Measurements from ENCODE around the gene COMMD9.

The COMMD9 gene

GRCh38 chr11:36254713-36255112 is 34.5 kb downstream of the COMMD9 start:
- peaks cover 6% of the 10 kb centered on the region for H3K4me1 ChIP-seq (ENCODE audit: control insufficient read depth, insufficient read depth, low read length, poor library complexity, severe bottlenecking)
- peaks cover 9% of the 10 kb centered on the region for H3K9me3 ChIP-seq (ENCODE audit: control insufficient read depth, low read length)
- no peak overlapping the region for H3K4me3 ChIP-seq (ENCODE audit: extremely low read depth, insufficient read depth, low read length, poor library complexity, severe bottlenecking)
- no peak overlapping the region for H3K27ac ChIP-seq (ENCODE audit: low read depth, low read length, severe bottlenecking)
- WGBS, 2 experiments (ENCODE audit: insufficient coverage in 2 of 2) = 83 to 100% methylated on average over 1 of the region's 1 CpG
- H3K36me3 ChIP-seq (ENCODE audit: control insufficient read depth, insufficient read depth, low read length) = no peaks in the 10 kb centered on the region

- Histone ChIP-seq H3K9me3 (ENCODE audit: control insufficient read depth, low read length) (peaks cover 9% of the 10 kb centered on the region), H3K36me3 (ENCODE audit: control insufficient read depth, insufficient read depth, low read length) (no peaks in the 10 kb centered on the region), H3K27ac (ENCODE audit: low read depth, low read length, severe bottlenecking) (no peak overlapping the region), H3K4me3 (ENCODE audit: extremely low read depth, insufficient read depth, low read length, poor library complexity, severe bottlenecking) (no peak overlapping the region), H3K4me1 (ENCODE audit: control insufficient read depth, insufficient read depth, low read length, poor library complexity, severe bottlenecking) (peaks cover 8% of the 10 kb centered on the region)
- WGBS, 2 experiments (ENCODE audit: insufficient coverage in 2 of 2) = 63 to 68% methylated on average over 4 to 5 of the region's 5 CpGs
These were observed 36.0 kb downstream of the COMMD9 start for GRCh38 chr11:36253238-36253637.

GRCh38 chr11:36251823-36252222 is 37.4 kb downstream of the COMMD9 start:
- Histone ChIP-seq H3K9me3 (ENCODE audit: control insufficient read depth, low read length) (peaks cover 9% of the 10 kb centered on the region), H3K4me3 (ENCODE audit: extremely low read depth, insufficient read depth, low read length, poor library complexity, severe bottlenecking) (no peak overlapping the region), H3K27ac (ENCODE audit: low read depth, low read length, severe bottlenecking) (no peak overlapping the region), H3K4me1 (ENCODE audit: control insufficient read depth, insufficient read depth, low read length, poor library complexity, severe bottlenecking) (peaks cover 8% of the 10 kb centered on the region), H3K36me3 (ENCODE audit: control insufficient read depth, insufficient read depth, low read length) (no peaks in the 10 kb centered on the region)
- 55% methylated on average over 2 of the region's 2 CpGs; no CpG with 5 or more reads in 1 of the 2 experiments for WGBS, 2 experiments (ENCODE audit: insufficient coverage in 2 of 2)

GRCh38 chr11:36249246-36249645 is 40.0 kb downstream of the COMMD9 start:
- Histone ChIP-seq H3K4me1 (ENCODE audit: control insufficient read depth, insufficient read depth, low read length, poor library complexity, severe bottlenecking) (peaks cover 8% of the 10 kb centered on the region), H3K27ac (ENCODE audit: low read depth, low read length, severe bottlenecking) (peak overlapping the region; percentile 1)
- WGBS, 2 experiments (ENCODE audit: insufficient coverage in 2 of 2) = no CpG with 5 or more reads among the region's 2 CpGs

GRCh38 chr11:36248436-36248835 is 40.8 kb downstream of the COMMD9 start:
- Histone ChIP-seq H3K4me3 (ENCODE audit: extremely low read depth, insufficient read depth, low read length, poor library complexity, severe bottlenecking) (no peak overlapping the region), H3K9me3 (ENCODE audit: control insufficient read depth, low read length) (peaks cover 9% of the 10 kb centered on the region), H3K36me3 (ENCODE audit: control insufficient read depth, insufficient read depth, low read length) (no peaks in the 10 kb centered on the region), H3K27ac (ENCODE audit: low read depth, low read length, severe bottlenecking) (no peak overlapping the region), H3K4me1 (ENCODE audit: control insufficient read depth, insufficient read depth, low read length, poor library complexity, severe bottlenecking) (peaks cover 8% of the 10 kb centered on the region)
- 81 to 100% methylated on average over 1 to 2 of the region's 4 CpGs for WGBS, 2 experiments (ENCODE audit: insufficient coverage in 2 of 2)

More at GRCh38 chr11:36249246-36249645, 40.0 kb downstream of the COMMD9 start:
- no peaks in the 10 kb centered on the region for H3K36me3 ChIP-seq (ENCODE audit: control insufficient read depth, insufficient read depth, low read length)
- H3K9me3 ChIP-seq (ENCODE audit: control insufficient read depth, low read length) = peaks cover 9% of the 10 kb centered on the region
- no peak overlapping the region for H3K4me3 ChIP-seq (ENCODE audit: extremely low read depth, insufficient read depth, low read length, poor library complexity, severe bottlenecking)

GRCh38 chr11:36247493-36247892 is 41.7 kb downstream of the COMMD9 start:
- Histone ChIP-seq H3K4me1 (ENCODE audit: control insufficient read depth, insufficient read depth, low read length, poor library complexity, severe bottlenecking) (peaks cover 8% of the 10 kb centered on the region), H3K9me3 (ENCODE audit: control insufficient read depth, low read length) (peaks cover 9% of the 10 kb centered on the region), H3K27ac (ENCODE audit: low read depth, low read length, severe bottlenecking) (no peak overlapping the region), H3K4me3 (ENCODE audit: extremely low read depth, insufficient read depth, low read length, poor library complexity, severe bottlenecking) (no peak overlapping the region), H3K36me3 (ENCODE audit: control insufficient read depth, insufficient read depth, low read length) (no peaks in the 10 kb centered on the region)
- 100% methylated on average over 1 to 2 of the region's 3 CpGs for WGBS, 2 experiments (ENCODE audit: insufficient coverage in 2 of 2)

GRCh38 chr11:36243641-36244040 is 45.6 kb downstream of the COMMD9 start:
- no peak overlapping the region for H3K4me3 ChIP-seq (ENCODE audit: extremely low read depth, insufficient read depth, low read length, poor library complexity, severe bottlenecking)
- H3K27ac ChIP-seq (ENCODE audit: low read depth, low read length, severe bottlenecking) = no peak overlapping the region
- H3K36me3 ChIP-seq (ENCODE audit: control insufficient read depth, insufficient read depth, low read length) = no peaks in the 10 kb centered on the region
- WGBS, 2 experiments (ENCODE audit: insufficient coverage in 2 of 2) = no CpG with 5 or more reads among the region's 1 CpG
- no peaks in the 10 kb centered on the region for H3K4me1 ChIP-seq (ENCODE audit: control insufficient read depth, insufficient read depth, low read length, poor library complexity, severe bottlenecking)
- no peaks in the 10 kb centered on the region for H3K9me3 ChIP-seq (ENCODE audit: control insufficient read depth, low read length)

GRCh38 chr11:36241497-36241896 is 47.7 kb downstream of the COMMD9 start:
- no peaks in the 10 kb centered on the region for H3K4me1 ChIP-seq (ENCODE audit: control insufficient read depth, insufficient read depth, low read length, poor library complexity, severe bottlenecking)
- H3K36me3 ChIP-seq (ENCODE audit: control insufficient read depth, insufficient read depth, low read length) = peaks cover 4% of the 10 kb centered on the region
- H3K27ac ChIP-seq (ENCODE audit: low read depth, low read length, severe bottlenecking) = no peak overlapping the region
- H3K9me3 ChIP-seq (ENCODE audit: control insufficient read depth, low read length) = no peaks in the 10 kb centered on the region
- WGBS, 2 experiments (ENCODE audit: insufficient coverage in 2 of 2) = 100% methylated on average over 1 of the region's 1 CpG
- H3K4me3 ChIP-seq (ENCODE audit: extremely low read depth, insufficient read depth, low read length, poor library complexity, severe bottlenecking) = no peak overlapping the region

GRCh38 chr11:36240801-36241200 is 48.4 kb downstream of the COMMD9 start:
- H3K4me3 ChIP-seq (ENCODE audit: extremely low read depth, insufficient read depth, low read length, poor library complexity, severe bottlenecking) = no peak overlapping the region
- 80 to 96% methylated on average over 2 to 4 of the region's 4 CpGs for WGBS, 2 experiments (ENCODE audit: insufficient coverage in 2 of 2)
- peaks cover 2% of the 10 kb centered on the region for H3K4me1 ChIP-seq (ENCODE audit: control insufficient read depth, insufficient read depth, low read length, poor library complexity, severe bottlenecking)
- H3K36me3 ChIP-seq (ENCODE audit: control insufficient read depth, insufficient read depth, low read length) = peaks cover 4% of the 10 kb centered on the region
- no peaks in the 10 kb centered on the region for H3K9me3 ChIP-seq (ENCODE audit: control insufficient read depth, low read length)
- no peak overlapping the region for H3K27ac ChIP-seq (ENCODE audit: low read depth, low read length, severe bottlenecking)

- WGBS, 2 experiments (ENCODE audit: insufficient coverage in 2 of 2) = 79 to 94% methylated on average over 2 to 3 of the region's 4 CpGs
These were observed 49.1 kb downstream of the COMMD9 start for GRCh38 chr11:36240173-36240572.

GRCh38 chr11:36239636-36240035 is 49.6 kb downstream of the COMMD9 start:
- H3K4me3 ChIP-seq (ENCODE audit: extremely low read depth, insufficient read depth, low read length, poor library complexity, severe bottlenecking) = no peak overlapping the region
- H3K36me3 ChIP-seq (ENCODE audit: control insufficient read depth, insufficient read depth, low read length) = peaks cover 4% of the 10 kb centered on the region
- peaks cover 4% of the 10 kb centered on the region for H3K4me1 ChIP-seq (ENCODE audit: control insufficient read depth, insufficient read depth, low read length, poor library complexity, severe bottlenecking)
- H3K9me3 ChIP-seq (ENCODE audit: control insufficient read depth, low read length) = no peaks in the 10 kb centered on the region
- H3K27ac ChIP-seq (ENCODE audit: low read depth, low read length, severe bottlenecking) = no peak overlapping the region
- 100% methylated on average over 1 to 2 of the region's 3 CpGs for WGBS, 2 experiments (ENCODE audit: insufficient coverage in 2 of 2)

More at GRCh38 chr11:36240173-36240572, 49.1 kb downstream of the COMMD9 start:
- H3K4me1 ChIP-seq (ENCODE audit: control insufficient read depth, insufficient read depth, low read length, poor library complexity, severe bottlenecking) = peaks cover 4% of the 10 kb centered on the region
- peaks cover 4% of the 10 kb centered on the region for H3K36me3 ChIP-seq (ENCODE audit: control insufficient read depth, insufficient read depth, low read length)
- H3K27ac ChIP-seq (ENCODE audit: low read depth, low read length, severe bottlenecking) = no peak overlapping the region
- H3K4me3 ChIP-seq (ENCODE audit: extremely low read depth, insufficient read depth, low read length, poor library complexity, severe bottlenecking) = no peak overlapping the region
- H3K9me3 ChIP-seq (ENCODE audit: control insufficient read depth, low read length) = no peaks in the 10 kb centered on the region

Data from mesodermal cell (in vitro differentiated cells).